HL-60 (cell line): Measurements from ENCODE around the gene CDNF.

ENCODE experiments used
- DNase-seq, 2 experiments: peaks; one replicate each; pipeline ENCODE4 v3.0.0-alpha.2; 2010 to 2020; ENCODE audit warnings: low read depth in 1 of 2, low spot score in 1 of 2
- H3K27ac ChIP-seq: fragments of 250-450 bp; sonication (Bioruptor Pico); replicated peaks from 2 replicates; pipeline ENCODE4 v1.5.1; 2020; ENCODE audit warnings: mild to moderate bottlenecking, moderate library complexity
- H3K27me3 ChIP-seq: fragments of 250-450 bp; sonication (Bioruptor Pico); 2 replicates; pipeline ENCODE4 v1.5.1; 2021; ENCODE audit warnings: mild to moderate bottlenecking, moderate library complexity; ENCODE audit not compliant: insufficient read depth, poor library complexity, severe bottlenecking
- H3K4me3 ChIP-seq: replicated peaks from 2 replicates; pipeline ENCODE4 v1.5.1; 2011; ENCODE audit warnings: mild to moderate bottlenecking, control low read depth, low read length; ENCODE audit not compliant: insufficient read depth
- GABPA ChIP-seq: IDR thresholded peaks from 2 replicates; pipeline ENCODE4 v1.6.1; 2012; ENCODE audit warnings: low read depth
- POLR2AphosphoS5 ChIP-seq: IDR thresholded peaks from 2 replicates; pipeline ENCODE4 v1.6.1; 2012; ENCODE audit warnings: low read depth
- SPI1 ChIP-seq: IDR thresholded peaks from 2 replicates; pipeline ENCODE4 v1.6.1; 2012; ENCODE audit warnings: low read depth, mild to moderate bottlenecking, borderline replicate concordance
- TF ChIP-seq, protein P1 (sequence below): IDR thresholded peaks from 2 replicates; pipeline ENCODE4 v1.6.1; 2012; ENCODE audit warnings: low read depth; ENCODE audit not compliant: insufficient replicate concordance
- TF ChIP-seq, protein P2 (sequence below): IDR thresholded peaks from one replicate; pipeline ENCODE4 v1.5.1; 2011; ENCODE audit warnings: low read length, control low read depth, inconsistent platforms; ENCODE audit not compliant: insufficient read depth

The CDNF gene

DNA sequence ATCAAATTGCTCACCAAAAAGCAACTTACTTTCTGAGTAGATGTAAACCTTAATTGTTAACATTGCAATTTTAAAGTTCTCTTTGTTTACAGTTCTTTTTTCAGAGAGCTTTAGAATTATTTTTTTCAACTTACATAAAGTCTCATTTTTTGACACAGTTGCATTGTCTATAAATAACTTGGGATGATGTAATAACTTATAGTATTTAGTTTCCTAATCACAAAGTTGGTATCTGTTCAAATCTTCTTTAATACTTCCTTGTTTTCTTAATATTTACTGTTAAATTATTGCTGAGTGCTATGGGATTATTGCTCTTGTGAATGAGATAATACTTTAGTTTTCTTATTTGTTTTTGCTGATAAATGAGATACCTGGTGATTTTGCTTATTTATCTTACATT, 21.9 kb upstream of the CDNF start:
- no peak overlapping the region for H3K4me3 ChIP-seq
- no peak for DNase-seq
- TF ChIP-seq, protein P1, sequence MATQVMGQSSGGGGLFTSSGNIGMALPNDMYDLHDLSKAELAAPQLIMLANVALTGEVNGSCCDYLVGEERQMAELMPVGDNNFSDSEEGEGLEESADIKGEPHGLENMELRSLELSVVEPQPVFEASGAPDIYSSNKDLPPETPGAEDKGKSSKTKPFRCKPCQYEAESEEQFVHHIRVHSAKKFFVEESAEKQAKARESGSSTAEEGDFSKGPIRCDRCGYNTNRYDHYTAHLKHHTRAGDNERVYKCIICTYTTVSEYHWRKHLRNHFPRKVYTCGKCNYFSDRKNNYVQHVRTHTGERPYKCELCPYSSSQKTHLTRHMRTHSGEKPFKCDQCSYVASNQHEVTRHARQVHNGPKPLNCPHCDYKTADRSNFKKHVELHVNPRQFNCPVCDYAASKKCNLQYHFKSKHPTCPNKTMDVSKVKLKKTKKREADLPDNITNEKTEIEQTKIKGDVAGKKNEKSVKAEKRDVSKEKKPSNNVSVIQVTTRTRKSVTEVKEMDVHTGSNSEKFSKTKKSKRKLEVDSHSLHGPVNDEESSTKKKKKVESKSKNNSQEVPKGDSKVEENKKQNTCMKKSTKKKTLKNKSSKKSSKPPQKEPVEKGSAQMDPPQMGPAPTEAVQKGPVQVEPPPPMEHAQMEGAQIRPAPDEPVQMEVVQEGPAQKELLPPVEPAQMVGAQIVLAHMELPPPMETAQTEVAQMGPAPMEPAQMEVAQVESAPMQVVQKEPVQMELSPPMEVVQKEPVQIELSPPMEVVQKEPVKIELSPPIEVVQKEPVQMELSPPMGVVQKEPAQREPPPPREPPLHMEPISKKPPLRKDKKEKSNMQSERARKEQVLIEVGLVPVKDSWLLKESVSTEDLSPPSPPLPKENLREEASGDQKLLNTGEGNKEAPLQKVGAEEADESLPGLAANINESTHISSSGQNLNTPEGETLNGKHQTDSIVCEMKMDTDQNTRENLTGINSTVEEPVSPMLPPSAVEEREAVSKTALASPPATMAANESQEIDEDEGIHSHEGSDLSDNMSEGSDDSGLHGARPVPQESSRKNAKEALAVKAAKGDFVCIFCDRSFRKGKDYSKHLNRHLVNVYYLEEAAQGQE: no peak
- no peak for TF ChIP-seq GABPA
- no peak overlapping the region for H3K27ac ChIP-seq
- no peaks in the 10 kb centered on the region for H3K27me3 ChIP-seq

DNA sequence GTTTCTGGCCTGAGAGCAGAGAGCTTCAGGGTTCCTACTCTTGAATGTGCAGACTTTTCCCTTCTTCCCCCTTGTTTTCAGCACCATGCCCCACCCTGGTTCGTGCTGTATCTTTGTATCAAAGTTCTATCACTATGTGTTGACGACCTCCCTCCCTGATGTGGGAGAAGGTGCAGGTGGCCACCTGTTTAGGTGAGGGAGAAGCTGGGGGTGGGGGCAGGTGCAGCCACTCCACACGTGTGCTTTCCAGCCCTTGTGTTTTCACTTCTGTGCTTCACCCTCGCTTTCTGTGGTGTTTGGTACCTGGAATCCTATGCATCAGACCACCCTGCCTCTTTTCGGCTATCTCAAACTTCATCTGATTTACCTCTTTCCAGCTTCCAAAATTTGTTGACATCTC, 21.2 kb upstream of the CDNF start:
- no peak overlapping the region for H3K27ac ChIP-seq
- DNase-seq: no peak
- TF ChIP-seq SPI1 (no peak), POLR2AphosphoS5 (no peak), GABPA (no peak)
- TF ChIP-seq, protein P2, sequence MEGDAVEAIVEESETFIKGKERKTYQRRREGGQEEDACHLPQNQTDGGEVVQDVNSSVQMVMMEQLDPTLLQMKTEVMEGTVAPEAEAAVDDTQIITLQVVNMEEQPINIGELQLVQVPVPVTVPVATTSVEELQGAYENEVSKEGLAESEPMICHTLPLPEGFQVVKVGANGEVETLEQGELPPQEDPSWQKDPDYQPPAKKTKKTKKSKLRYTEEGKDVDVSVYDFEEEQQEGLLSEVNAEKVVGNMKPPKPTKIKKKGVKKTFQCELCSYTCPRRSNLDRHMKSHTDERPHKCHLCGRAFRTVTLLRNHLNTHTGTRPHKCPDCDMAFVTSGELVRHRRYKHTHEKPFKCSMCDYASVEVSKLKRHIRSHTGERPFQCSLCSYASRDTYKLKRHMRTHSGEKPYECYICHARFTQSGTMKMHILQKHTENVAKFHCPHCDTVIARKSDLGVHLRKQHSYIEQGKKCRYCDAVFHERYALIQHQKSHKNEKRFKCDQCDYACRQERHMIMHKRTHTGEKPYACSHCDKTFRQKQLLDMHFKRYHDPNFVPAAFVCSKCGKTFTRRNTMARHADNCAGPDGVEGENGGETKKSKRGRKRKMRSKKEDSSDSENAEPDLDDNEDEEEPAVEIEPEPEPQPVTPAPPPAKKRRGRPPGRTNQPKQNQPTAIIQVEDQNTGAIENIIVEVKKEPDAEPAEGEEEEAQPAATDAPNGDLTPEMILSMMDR: no peak
- TF ChIP-seq, protein P1: no peak
- H3K4me3 ChIP-seq: no peak overlapping the region
- no peaks in the 10 kb centered on the region for H3K27me3 ChIP-seq

DNA sequence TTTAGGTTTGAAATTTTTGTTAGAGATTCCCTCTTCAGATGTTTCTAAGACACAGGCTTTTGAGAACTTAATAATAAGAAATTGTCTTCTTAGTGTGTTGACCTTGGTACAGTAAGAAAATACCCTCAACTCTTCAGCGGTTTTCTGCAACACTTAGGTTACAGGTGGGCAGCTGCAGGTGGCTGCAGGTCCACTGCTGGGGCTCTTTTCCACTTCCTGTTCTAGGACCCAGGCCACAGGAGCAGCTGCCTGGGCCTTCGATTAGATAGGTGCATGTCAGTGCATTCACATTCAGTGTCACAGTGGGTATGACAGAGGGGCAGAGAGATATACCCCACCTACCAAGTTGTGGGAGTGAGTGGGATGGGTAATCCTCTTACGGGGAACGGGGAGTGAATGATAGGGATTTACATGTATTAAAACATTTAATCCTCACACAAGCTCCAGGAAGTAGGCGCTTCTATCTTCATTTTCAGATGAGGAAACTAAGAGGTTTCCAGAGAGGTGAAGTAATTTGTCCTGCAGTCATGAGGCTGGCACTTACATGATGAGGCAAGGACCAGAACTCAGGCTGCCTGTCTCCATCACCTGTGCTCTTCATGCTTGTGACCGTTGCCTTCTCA, 20.6 kb upstream of the CDNF start:
- Histone ChIP-seq H3K27ac (no peak overlapping the region), H3K4me3 (no peak overlapping the region), H3K27me3 (no peaks in the 10 kb centered on the region)
- TF ChIP-seq POLR2AphosphoS5: no peak
- TF ChIP-seq SPI1: no peak
- TF ChIP-seq, protein P1: no peak
- TF ChIP-seq, protein P2: no peak
- TF ChIP-seq GABPA: no peak
- DNase-seq: no peak
